PC-3 (cell line): ENCODE results near the gene C2orf78.

Source experiments
- EZH2phosphoT487 ChIP-seq: fragments of 300-600 bp; sonication (generic); IDR thresholded peaks from 2 replicates; pipeline ENCODE4 v1.6.1; 2018; ENCODE audit warnings: mild to moderate bottlenecking, antibody characterized with exemption, low read length, borderline replicate concordance
- TF ChIP-seq, protein P1 (sequence below): fragments of 300-600 bp; sonication (generic); conservative IDR thresholded peaks from 2 replicates; pipeline ENCODE4 v1.5.1; 2017; ENCODE audit warnings: antibody characterized with exemption, low read depth, mild to moderate bottlenecking, low read length

DNA sequence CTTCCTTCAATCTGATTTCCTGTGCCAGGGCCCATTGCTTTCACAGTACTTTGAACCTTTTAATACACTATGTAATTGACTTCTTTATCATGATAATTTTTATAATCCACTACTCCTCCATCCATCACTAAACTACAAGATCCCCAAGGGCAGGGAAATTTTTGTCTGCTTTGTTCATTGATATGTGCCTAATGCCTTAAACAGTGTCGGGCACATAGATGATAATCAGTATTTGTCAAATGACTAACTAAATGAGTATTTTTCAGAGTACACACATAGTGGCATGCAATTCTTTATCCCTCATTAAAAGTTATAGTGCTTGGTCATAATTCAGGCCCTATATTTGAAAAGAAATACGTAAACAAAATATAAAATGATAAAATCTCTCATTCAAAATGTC lies 39.4 kb downstream of the C2orf78 start:
- no peak for TF ChIP-seq EZH2phosphoT487
- TF ChIP-seq, protein P1, sequence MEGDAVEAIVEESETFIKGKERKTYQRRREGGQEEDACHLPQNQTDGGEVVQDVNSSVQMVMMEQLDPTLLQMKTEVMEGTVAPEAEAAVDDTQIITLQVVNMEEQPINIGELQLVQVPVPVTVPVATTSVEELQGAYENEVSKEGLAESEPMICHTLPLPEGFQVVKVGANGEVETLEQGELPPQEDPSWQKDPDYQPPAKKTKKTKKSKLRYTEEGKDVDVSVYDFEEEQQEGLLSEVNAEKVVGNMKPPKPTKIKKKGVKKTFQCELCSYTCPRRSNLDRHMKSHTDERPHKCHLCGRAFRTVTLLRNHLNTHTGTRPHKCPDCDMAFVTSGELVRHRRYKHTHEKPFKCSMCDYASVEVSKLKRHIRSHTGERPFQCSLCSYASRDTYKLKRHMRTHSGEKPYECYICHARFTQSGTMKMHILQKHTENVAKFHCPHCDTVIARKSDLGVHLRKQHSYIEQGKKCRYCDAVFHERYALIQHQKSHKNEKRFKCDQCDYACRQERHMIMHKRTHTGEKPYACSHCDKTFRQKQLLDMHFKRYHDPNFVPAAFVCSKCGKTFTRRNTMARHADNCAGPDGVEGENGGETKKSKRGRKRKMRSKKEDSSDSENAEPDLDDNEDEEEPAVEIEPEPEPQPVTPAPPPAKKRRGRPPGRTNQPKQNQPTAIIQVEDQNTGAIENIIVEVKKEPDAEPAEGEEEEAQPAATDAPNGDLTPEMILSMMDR = no peak
